K562 (cell line): ENCODE results near the gene IRF9.

Source experiments
- ADNP ChIP-seq: fragments of 200-800 bp; sonication (Bioruptor generic); IDR thresholded peaks from 2 replicates; pipeline ENCODE4 v1.6.1; 2016; ENCODE audit warnings: missing genetic modification characterization, missing compliant biosample characterization
- CBFB ChIP-seq: sonication (generic); formaldehyde crosslinking; IDR thresholded peaks from 2 replicates; pipeline ENCODE4 v1.4.0; 2020; ENCODE audit warnings: mild to moderate bottlenecking, missing genetic modification reagents
- CBX3 ChIP-seq, 2 experiments: IDR thresholded peaks; 1 replicate in 1 of 2; 2 replicates in 1 of 2; pipeline ENCODE4 v1.6.1; 2012; ENCODE audit warnings: inconsistent platforms in 2 of 2, low read length in 2 of 2, borderline replicate concordance in 1 of 2, control low read depth in 1 of 2
- CTCF ChIP-seq, 3 experiments: IDR thresholded peaks in 2 of 3; conservative IDR thresholded peaks in 1 of 3; 2 replicates each; pipeline ENCODE4 v1.5.1; 2011 to 2012; ENCODE audit warnings: low read length in 3 of 3, mild to moderate bottlenecking in 3 of 3, control low read depth in 2 of 3, improper control_type of control experiment in 1 of 3, inconsistent platforms in 1 of 3, low read depth in 1 of 3, mixed read lengths in 1 of 3, moderate library complexity in 1 of 3; ENCODE audit not compliant: insufficient read depth in 2 of 3
- ELF4 ChIP-seq: fragments of 450-650 bp; formaldehyde crosslinking; IDR thresholded peaks from 2 replicates; pipeline ENCODE4 v1.4.0; 2022; ENCODE audit warnings: missing genetic modification characterization
- ELK3 ChIP-seq: fragments of 450-650 bp; formaldehyde crosslinking; IDR thresholded peaks from 2 replicates; pipeline ENCODE4 v1.4.0; 2020; ENCODE audit warnings: mild to moderate bottlenecking
- MAX ChIP-seq: sonication (generic); formaldehyde crosslinking; IDR thresholded peaks from 2 replicates; pipeline ENCODE4 v1.9.0; 2022; ENCODE audit warnings: mild to moderate bottlenecking, missing genetic modification reagents
- MYBL2 ChIP-seq, 2 experiments: fragments of 450-650 bp in 1 of 2; sonication (generic) in 1 of 2; formaldehyde crosslinking in 1 of 2; IDR thresholded peaks; 2 replicates each; pipeline versions ENCODE4 v1.6.1 to v1.8.1; 2017 to 2022; ENCODE audit warnings: borderline replicate concordance in 1 of 2, inconsistent platforms in 1 of 2, low read depth in 1 of 2, mild to moderate bottlenecking in 1 of 2, missing genetic modification reagents in 1 of 2, moderate library complexity in 1 of 2
- POLR2AphosphoS2 ChIP-seq: IDR thresholded peaks from 2 replicates; pipeline ENCODE4 v1.6.1; 2012; ENCODE audit warnings: low read length, improper control_type of control experiment
- SIX5 ChIP-seq, 2 experiments: IDR thresholded peaks; 2 replicates each; pipeline ENCODE4 v1.6.1; 2011; ENCODE audit warnings: low read length in 2 of 2, borderline replicate concordance in 1 of 2, low read depth in 1 of 2, mild to moderate bottlenecking in 1 of 2, moderate library complexity in 1 of 2; ENCODE audit not compliant: insufficient read depth in 1 of 2
- STAT6 ChIP-seq: sonication (generic); formaldehyde crosslinking; IDR thresholded peaks from 2 replicates; pipeline ENCODE4 v1.8.1; 2023; ENCODE audit warnings: mild to moderate bottlenecking, missing genetic modification reagents
- ZBTB7A ChIP-seq: IDR thresholded peaks from 2 replicates; pipeline ENCODE4 v1.6.1; 2011; ENCODE audit warnings: low read depth, mild to moderate bottlenecking, low read length, moderate library complexity, borderline replicate concordance; ENCODE audit not compliant: control insufficient read depth
- TF ChIP-seq, protein P1 (sequence below): sonication (generic); formaldehyde crosslinking; IDR thresholded peaks from 2 replicates; pipeline ENCODE4 v1.8.0; 2023; ENCODE audit warnings: mild to moderate bottlenecking, missing genetic modification reagents
- TF ChIP-seq, protein P2 (sequence below): sonication (generic); formaldehyde crosslinking; IDR thresholded peaks from 2 replicates; pipeline ENCODE4 v1.8.0; 2023; ENCODE audit warnings: mild to moderate bottlenecking, missing genetic modification reagents

GRCh38 chr14:24146978-24147760 lies 13.9 kb upstream of the IRF9 start, which contains the start of gene RNF31:
- no peak for TF ChIP-seq POLR2AphosphoS2
- TF ChIP-seq MYBL2 (IDR thresholded peaks at IDR 0.05; ENCODE audit: low read depth): no peak
- TF ChIP-seq MYBL2 (CRISPR knock-in tag; IDR thresholded peaks at IDR 0.05; ENCODE audit: borderline replicate concordance): no peak
- TF ChIP-seq, protein P1, sequence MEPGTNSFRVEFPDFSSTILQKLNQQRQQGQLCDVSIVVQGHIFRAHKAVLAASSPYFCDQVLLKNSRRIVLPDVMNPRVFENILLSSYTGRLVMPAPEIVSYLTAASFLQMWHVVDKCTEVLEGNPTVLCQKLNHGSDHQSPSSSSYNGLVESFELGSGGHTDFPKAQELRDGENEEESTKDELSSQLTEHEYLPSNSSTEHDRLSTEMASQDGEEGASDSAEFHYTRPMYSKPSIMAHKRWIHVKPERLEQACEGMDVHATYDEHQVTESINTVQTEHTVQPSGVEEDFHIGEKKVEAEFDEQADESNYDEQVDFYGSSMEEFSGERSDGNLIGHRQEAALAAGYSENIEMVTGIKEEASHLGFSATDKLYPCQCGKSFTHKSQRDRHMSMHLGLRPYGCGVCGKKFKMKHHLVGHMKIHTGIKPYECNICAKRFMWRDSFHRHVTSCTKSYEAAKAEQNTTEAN (CRISPR knock-in tag): no peak
- no peak for TF ChIP-seq ADNP
- TF ChIP-seq CBFB (CRISPR knock-in tag): no peak
- no peak for TF ChIP-seq CTCF (IDR thresholded peaks at IDR 0.05 in 2 of 3, conservative IDR thresholded peaks at IDR 0.05 in 1 of 3; ENCODE audit: insufficient read depth in 2 of 3, low read depth in 1 of 3, low read length in 3 of 3)
- no peak for TF ChIP-seq CBX3 (IDR thresholded peaks at IDR 0.05; ENCODE audit: borderline replicate concordance in 1 of 2, low read length in 2 of 2)
- TF ChIP-seq MAX (CRISPR knock-in tag): no peak; the same call in 1 of the 2 replicates
- TF ChIP-seq SIX5 (IDR thresholded peaks at IDR 0.05; ENCODE audit: borderline replicate concordance in 1 of 2, insufficient read depth in 1 of 2, low read depth in 1 of 2, low read length in 2 of 2): no peak
- no peak; the same call in 1 of the 2 replicates for TF ChIP-seq ZBTB7A
- TF ChIP-seq ELK3: no peak
- TF ChIP-seq ELF4 (CRISPR knock-in tag): no peak
- no peak for TF ChIP-seq STAT6
- TF ChIP-seq, protein P2, sequence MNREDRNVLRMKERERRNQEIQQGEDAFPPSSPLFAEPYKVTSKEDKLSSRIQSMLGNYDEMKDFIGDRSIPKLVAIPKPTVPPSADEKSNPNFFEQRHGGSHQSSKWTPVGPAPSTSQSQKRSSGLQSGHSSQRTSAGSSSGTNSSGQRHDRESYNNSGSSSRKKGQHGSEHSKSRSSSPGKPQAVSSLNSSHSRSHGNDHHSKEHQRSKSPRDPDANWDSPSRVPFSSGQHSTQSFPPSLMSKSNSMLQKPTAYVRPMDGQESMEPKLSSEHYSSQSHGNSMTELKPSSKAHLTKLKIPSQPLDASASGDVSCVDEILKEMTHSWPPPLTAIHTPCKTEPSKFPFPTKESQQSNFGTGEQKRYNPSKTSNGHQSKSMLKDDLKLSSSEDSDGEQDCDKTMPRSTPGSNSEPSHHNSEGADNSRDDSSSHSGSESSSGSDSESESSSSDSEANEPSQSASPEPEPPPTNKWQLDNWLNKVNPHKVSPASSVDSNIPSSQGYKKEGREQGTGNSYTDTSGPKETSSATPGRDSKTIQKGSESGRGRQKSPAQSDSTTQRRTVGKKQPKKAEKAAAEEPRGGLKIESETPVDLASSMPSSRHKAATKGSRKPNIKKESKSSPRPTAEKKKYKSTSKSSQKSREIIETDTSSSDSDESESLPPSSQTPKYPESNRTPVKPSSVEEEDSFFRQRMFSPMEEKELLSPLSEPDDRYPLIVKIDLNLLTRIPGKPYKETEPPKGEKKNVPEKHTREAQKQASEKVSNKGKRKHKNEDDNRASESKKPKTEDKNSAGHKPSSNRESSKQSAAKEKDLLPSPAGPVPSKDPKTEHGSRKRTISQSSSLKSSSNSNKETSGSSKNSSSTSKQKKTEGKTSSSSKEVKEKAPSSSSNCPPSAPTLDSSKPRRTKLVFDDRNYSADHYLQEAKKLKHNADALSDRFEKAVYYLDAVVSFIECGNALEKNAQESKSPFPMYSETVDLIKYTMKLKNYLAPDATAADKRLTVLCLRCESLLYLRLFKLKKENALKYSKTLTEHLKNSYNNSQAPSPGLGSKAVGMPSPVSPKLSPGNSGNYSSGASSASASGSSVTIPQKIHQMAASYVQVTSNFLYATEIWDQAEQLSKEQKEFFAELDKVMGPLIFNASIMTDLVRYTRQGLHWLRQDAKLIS (CRISPR knock-in tag): no peak
